ENCODE results near the gene FGF19. TPM values are rescaled to one million over a fixed set of nuclear protein-coding genes. Genes with fewer than 3 reads are reported as not detected.
"Not testable (repeated sequence)": the region's sequence is repeated elsewhere in the genome, so short reads cannot be mapped to it uniquely, and the experiment has no call there.

FGF19 gene
- total RNA-seq, 2 donors from 2014 or later, result not detected

DNA sequence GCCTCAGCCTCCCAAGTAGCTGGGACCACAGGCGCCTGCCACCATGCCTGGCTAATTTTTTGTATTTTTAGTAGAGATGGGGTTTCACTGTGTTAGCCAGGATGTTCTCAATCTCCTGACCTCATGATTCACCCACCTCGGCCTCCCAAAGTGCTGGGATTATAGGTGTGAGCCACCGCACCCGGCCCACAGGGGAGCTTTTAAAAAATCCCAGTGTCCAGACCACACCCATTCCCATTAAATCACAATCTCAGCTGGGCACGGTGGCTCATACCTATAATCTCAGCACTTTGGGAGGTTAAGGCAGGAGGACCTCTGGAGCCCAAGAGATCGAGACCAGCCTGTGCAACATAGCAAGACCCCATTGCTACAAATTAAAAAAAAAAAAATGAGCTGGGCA lies 7.8 kb downstream of the FGF19 start:
- not testable (repeated sequence) for ATAC-seq (replicated peaks); H3K4me3 Mint-ChIP-seq; H3K4me1 Mint-ChIP-seq; H3K27ac Mint-ChIP-seq; H3K36me3 Mint-ChIP-seq (ENCODE audit: low read depth); H3K9me3 Mint-ChIP-seq
- H3K27me3 Mint-ChIP-seq, result peaks cover 39% of the 10 kb centered on the region

DNA sequence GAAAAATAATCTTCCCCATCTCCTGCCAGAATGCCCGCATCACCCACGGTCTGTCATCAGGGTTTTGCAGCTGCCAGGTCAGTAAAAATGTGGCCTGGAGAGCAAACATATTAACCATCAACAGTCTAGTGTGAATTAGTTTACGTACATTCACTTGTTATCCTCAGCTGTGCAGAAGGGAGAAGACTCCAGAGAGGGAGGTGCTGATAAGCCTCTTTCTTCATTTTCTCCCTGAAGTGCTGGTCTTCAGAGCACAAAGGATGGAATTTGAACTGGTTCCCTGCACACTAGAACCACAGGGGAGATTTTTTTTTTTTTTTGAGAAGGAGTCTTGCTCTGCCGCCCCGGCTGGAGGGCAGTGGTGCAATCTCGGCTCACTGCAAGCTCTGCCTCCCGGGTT lies 8.2 kb downstream of the FGF19 start:
- ATAC-seq (replicated peaks), result no peak
- Mint-ChIP-seq H3K9me3 (no peaks in the 10 kb centered on the region), H3K27me3 (peaks cover 40% of the 10 kb centered on the region), H3K4me3 (no peak overlapping the region), H3K36me3 (ENCODE audit: low read depth) (no peaks in the 10 kb centered on the region), H3K4me1 (no peaks in the 10 kb centered on the region), H3K27ac (no peak overlapping the region)

DNA sequence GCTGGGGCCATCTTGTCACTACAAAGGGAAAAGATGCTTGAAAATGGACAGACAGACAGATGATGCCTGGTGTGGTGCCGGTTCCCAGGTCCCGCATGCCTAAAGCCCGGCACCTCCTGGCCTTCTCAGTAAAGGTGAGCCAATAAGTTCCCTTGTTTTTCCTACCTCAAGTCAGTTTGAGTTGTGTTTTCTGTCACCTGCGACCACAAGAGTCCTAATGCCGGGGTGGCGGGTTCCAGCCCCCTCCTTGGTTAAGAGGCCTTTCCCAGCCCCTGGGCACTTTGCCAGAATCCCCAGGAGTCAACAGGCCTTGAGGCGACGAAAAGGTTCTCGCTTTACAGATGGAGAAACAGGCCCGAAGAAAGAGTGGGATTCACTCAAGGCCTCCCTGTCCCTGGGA lies 9.0 kb downstream of the FGF19 start:
- Mint-ChIP-seq H3K4me1 (no peaks in the 10 kb centered on the region), H3K36me3 (ENCODE audit: low read depth) (no peaks in the 10 kb centered on the region), H3K9me3 (no peaks in the 10 kb centered on the region), H3K27me3 (peaks cover 40% of the 10 kb centered on the region), H3K4me3 (no peak overlapping the region), H3K27ac (no peak overlapping the region)
- ATAC-seq (replicated peaks), result no peak

DNA sequence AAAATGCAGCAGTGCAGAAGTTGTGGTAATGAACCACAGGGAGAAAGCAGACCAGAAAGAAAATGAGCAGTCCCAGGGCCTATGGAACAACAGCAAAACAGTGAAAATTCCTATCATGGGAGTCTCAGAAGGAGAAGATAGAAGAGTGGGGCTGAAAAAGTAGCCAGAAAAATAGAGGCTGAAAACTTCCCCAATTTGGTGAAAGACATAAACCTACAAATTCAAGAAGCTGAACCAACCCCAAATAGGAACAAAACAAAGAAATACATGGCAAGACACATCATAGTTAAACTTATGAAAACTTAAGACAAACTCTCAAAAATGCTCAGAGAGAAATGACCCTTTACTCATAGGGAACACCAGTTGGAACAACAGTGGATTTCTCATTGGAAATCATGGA lies 11.4 kb downstream of the FGF19 start:
- H3K27me3 Mint-ChIP-seq, result peaks cover 43% of the 10 kb centered on the region
- no peak for ATAC-seq (replicated peaks)
- H3K4me3 Mint-ChIP-seq, result no peak overlapping the region
- peaks cover 5% of the 10 kb centered on the region for H3K4me1 Mint-ChIP-seq
- no peaks in the 10 kb centered on the region for H3K36me3 Mint-ChIP-seq (ENCODE audit: low read depth)
- no peaks in the 10 kb centered on the region for H3K9me3 Mint-ChIP-seq
- no peak overlapping the region for H3K27ac Mint-ChIP-seq

DNA sequence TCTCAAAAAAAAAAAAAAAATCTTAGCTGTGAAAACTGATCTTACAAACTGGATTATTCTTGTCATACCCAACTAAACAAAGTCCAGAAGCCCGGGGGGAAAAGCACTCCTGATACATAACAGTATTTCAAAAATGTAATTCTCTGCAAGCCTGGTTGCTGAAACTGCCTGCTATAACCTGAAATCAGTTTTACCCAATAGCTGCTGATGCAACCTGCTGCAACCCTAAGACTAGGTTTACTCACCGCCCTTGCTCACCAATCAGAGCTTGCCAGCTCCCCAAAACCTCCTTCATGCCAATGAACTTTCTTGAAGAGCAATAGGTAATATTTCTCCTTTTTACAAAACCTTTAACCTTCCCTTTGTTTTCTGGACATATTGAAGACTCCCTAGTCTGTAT lies 12.4 kb downstream of the FGF19 start:
- Mint-ChIP-seq H3K9me3 (no peaks in the 10 kb centered on the region), H3K4me3 (no peak overlapping the region), H3K36me3 (ENCODE audit: low read depth) (no peaks in the 10 kb centered on the region), H3K4me1 (peaks cover 5% of the 10 kb centered on the region), H3K27ac (no peak overlapping the region), H3K27me3 (peaks cover 43% of the 10 kb centered on the region)
- no peak for ATAC-seq (replicated peaks)

- H3K27ac Mint-ChIP-seq, result no peak overlapping the region
- H3K27me3 Mint-ChIP-seq, result peaks cover 33% of the 10 kb centered on the region
- no peaks in the 10 kb centered on the region for H3K36me3 Mint-ChIP-seq (ENCODE audit: low read depth)
- no peak overlapping the region for H3K4me3 Mint-ChIP-seq
- no peaks in the 10 kb centered on the region for H3K9me3 Mint-ChIP-seq
- H3K4me1 Mint-ChIP-seq, result peaks cover 5% of the 10 kb centered on the region
- ATAC-seq (replicated peaks), result no peak
Measured at GRCh38 chr11:69689484-69690319, 14.1 kb downstream of the FGF19 start.

DNA sequence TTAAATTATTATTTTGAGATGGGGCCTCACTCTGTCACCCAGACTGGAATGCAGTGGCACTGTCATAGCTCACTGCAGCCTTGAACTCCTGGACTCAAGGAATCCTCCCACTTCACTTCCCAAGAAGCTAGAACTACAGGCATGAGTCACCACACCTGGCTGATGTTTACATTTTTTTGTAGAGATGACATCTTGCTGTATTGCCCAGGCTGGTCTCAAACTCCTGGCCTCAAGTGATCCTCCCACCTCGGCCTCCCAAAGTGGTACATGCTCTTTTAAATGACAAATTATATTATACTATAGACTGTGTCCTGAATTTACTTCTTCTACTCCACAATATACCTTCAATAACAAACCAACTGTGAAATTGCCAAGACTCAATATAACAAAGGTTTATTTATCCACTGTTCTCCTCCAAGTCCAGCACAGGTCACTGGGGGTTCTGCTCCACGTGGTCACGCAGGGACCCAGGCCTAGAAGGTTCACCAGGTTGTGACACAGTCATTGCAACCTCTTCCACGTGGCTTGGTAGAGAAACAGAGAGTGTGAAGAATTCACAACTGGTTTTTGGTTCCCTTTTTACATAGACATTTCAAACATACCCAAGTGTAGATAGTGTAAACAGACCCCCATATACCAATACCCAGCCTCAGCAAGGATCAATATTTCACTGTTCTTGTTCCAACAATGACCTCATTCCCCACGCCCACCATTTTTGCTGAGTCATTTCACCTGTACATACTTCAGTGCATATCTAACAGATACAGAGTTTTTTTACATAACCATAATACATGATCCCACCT lies 15.7 kb downstream of the FGF19 start:
- peaks cover 26% of the 10 kb centered on the region for H3K27me3 Mint-ChIP-seq
- ATAC-seq (replicated peaks), result peak; percentile 36
- H3K4me3 Mint-ChIP-seq; H3K9me3 Mint-ChIP-seq; H3K4me1 Mint-ChIP-seq; H3K27ac Mint-ChIP-seq; H3K36me3 Mint-ChIP-seq (ENCODE audit: low read depth): not testable (repeated sequence)

GRCh38 chr11:69686856-69687255 lies 17.0 kb downstream of the FGF19 start:
- H3K9me3 Mint-ChIP-seq, result no peaks in the 10 kb centered on the region
- no peak overlapping the region for H3K27ac Mint-ChIP-seq
- ATAC-seq (replicated peaks), result no peak
- peaks cover 5% of the 10 kb centered on the region for H3K4me1 Mint-ChIP-seq
- H3K27me3 Mint-ChIP-seq, result peaks cover 18% of the 10 kb centered on the region
- H3K36me3 Mint-ChIP-seq (ENCODE audit: low read depth), result no peaks in the 10 kb centered on the region
- H3K4me3 Mint-ChIP-seq, result no peak overlapping the region

GRCh38 chr11:69686452-69686851 lies 17.4 kb downstream of the FGF19 start:
- no peaks in the 10 kb centered on the region for H3K9me3 Mint-ChIP-seq
- no peak for ATAC-seq (replicated peaks)
- peak overlapping the region; percentile 39 for H3K4me3 Mint-ChIP-seq
- no peak overlapping the region for H3K27ac Mint-ChIP-seq
- peaks cover 5% of the 10 kb centered on the region for H3K4me1 Mint-ChIP-seq
- H3K36me3 Mint-ChIP-seq (ENCODE audit: low read depth), result no peaks in the 10 kb centered on the region
- H3K27me3 Mint-ChIP-seq, result peaks cover 18% of the 10 kb centered on the region

GRCh38 chr11:69685348-69685747 lies 18.5 kb downstream of the FGF19 start:
- Mint-ChIP-seq H3K4me3 (peak overlapping the region; percentile 39), H3K36me3 (ENCODE audit: low read depth) (no peaks in the 10 kb centered on the region), H3K27me3 (peaks cover 12% of the 10 kb centered on the region), H3K4me1 (peaks cover 5% of the 10 kb centered on the region), H3K9me3 (no peaks in the 10 kb centered on the region), H3K27ac (no peak overlapping the region)
- ATAC-seq (replicated peaks), result no peak

- Mint-ChIP-seq H3K27me3 (peaks cover 9% of the 10 kb centered on the region), H3K4me3 (no peak overlapping the region), H3K36me3 (ENCODE audit: low read depth) (no peaks in the 10 kb centered on the region), H3K27ac (no peak overlapping the region), H3K9me3 (no peaks in the 10 kb centered on the region), H3K4me1 (peaks cover 5% of the 10 kb centered on the region)
- ATAC-seq (replicated peaks), result no peak
Measured at GRCh38 chr11:69684651-69685050, 19.2 kb downstream of the FGF19 start.

DNA sequence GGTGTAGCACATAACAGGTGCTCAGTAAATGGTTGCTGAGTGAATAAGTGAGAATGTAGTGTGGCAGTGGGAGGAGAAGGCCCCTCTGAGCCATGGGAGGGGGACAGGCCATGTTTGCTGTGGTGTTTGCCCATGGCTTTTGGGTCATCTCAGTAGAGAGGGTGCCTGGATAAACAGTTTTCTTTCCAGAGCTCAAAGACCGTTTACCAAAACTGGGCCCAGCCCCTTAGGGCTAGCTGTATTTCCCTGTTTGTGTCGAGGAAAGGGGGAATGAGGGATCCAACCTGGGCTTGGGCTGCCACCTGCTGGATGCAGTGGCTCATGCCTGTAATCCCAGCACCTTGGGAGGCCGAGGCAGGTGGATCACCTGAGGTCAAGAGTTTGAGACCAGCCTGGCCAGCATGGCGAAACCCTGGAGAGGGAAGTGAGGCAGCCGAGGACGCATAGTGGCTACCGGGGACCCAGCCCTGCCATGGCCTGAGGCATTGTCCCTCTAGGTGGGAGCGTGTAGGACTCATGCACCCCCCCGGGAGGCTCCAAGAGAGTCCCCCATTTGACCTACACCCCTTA lies 20.0 kb downstream of the FGF19 start:
- Mint-ChIP-seq H3K27me3 (peaks cover 5% of the 10 kb centered on the region), H3K9me3 (no peaks in the 10 kb centered on the region), H3K27ac (no peak overlapping the region), H3K4me1 (peaks cover 5% of the 10 kb centered on the region), H3K4me3 (no peak overlapping the region), H3K36me3 (ENCODE audit: low read depth) (no peaks in the 10 kb centered on the region)
- ATAC-seq (replicated peaks), result no peak

GRCh38 chr11:69682681-69683326 lies 21.0 kb downstream of the FGF19 start:
- ATAC-seq (replicated peaks), result no peak
- no peaks in the 10 kb centered on the region for H3K27me3 Mint-ChIP-seq
- H3K4me3 Mint-ChIP-seq, result no peak overlapping the region
- no peaks in the 10 kb centered on the region for H3K9me3 Mint-ChIP-seq
- H3K27ac Mint-ChIP-seq, result no peak overlapping the region
- H3K4me1 Mint-ChIP-seq, result no peaks in the 10 kb centered on the region
- H3K36me3 Mint-ChIP-seq (ENCODE audit: low read depth), result no peaks in the 10 kb centered on the region

GRCh38 chr11:69682221-69682620 lies 21.6 kb downstream of the FGF19 start:
- Mint-ChIP-seq H3K9me3 (no peaks in the 10 kb centered on the region), H3K36me3 (ENCODE audit: low read depth) (no peaks in the 10 kb centered on the region)

More at GRCh38 chr11:69682221-69682620, 21.6 kb downstream of the FGF19 start:
- H3K4me1 Mint-ChIP-seq, result no peaks in the 10 kb centered on the region
- ATAC-seq (replicated peaks), result no peak
- no peaks in the 10 kb centered on the region for H3K27me3 Mint-ChIP-seq
- H3K27ac Mint-ChIP-seq, result no peak overlapping the region
- no peak overlapping the region for H3K4me3 Mint-ChIP-seq
